Measurements from ENCODE around the gene STN1. TPM values are rescaled to one million over a fixed set of nuclear protein-coding genes. Genes with fewer than 3 reads are reported as not detected.

Gene STN1
- polyA plus RNA-seq, 1 experiment = 17.8 TPM

DNA sequence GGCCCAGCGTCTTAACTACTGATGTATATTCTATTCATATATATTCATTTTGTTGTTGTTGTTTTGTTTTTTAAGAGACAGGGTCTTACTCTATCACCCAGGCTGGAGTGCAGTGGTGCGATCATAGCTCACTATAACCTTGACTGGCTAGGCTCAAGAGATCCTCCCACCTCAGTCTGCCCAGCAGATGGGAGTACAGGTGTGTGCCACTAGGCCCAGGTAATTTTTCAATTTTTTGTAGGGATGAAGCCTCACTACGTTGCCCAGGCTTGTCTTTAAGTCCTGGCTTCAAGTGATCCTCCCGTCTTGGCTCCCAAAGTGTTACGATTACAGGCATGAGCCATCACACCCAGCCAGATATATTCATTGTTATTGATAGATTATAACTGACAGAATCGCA is 12.9 kb upstream of the STN1 start:
- Histone ChIP-seq H3K4me3 (ENCODE audit: low read depth, low read length) (no peak overlapping the region), H3K27me3 (ENCODE audit: control insufficient read depth, insufficient read depth, low read length) (no peaks in the 10 kb centered on the region), H3K36me3 (ENCODE audit: control insufficient read depth, insufficient read depth, low read length) (no peaks in the 10 kb centered on the region)
- TF ChIP-seq, protein P1, sequence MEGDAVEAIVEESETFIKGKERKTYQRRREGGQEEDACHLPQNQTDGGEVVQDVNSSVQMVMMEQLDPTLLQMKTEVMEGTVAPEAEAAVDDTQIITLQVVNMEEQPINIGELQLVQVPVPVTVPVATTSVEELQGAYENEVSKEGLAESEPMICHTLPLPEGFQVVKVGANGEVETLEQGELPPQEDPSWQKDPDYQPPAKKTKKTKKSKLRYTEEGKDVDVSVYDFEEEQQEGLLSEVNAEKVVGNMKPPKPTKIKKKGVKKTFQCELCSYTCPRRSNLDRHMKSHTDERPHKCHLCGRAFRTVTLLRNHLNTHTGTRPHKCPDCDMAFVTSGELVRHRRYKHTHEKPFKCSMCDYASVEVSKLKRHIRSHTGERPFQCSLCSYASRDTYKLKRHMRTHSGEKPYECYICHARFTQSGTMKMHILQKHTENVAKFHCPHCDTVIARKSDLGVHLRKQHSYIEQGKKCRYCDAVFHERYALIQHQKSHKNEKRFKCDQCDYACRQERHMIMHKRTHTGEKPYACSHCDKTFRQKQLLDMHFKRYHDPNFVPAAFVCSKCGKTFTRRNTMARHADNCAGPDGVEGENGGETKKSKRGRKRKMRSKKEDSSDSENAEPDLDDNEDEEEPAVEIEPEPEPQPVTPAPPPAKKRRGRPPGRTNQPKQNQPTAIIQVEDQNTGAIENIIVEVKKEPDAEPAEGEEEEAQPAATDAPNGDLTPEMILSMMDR (IDR thresholded peaks at IDR 0.05; ENCODE audit: insufficient read depth, low read depth, low read length) = no peak
- DNase-seq (ENCODE audit: low read depth) = no peak
- ChIA-PET POLR2A (no interaction called here), CTCF (interaction anchor here (1.2 kb wide), 1 partner anchor 11 kb away, joined by 5 read pairs; no protein-coding TSS in a partner anchor)

DNA sequence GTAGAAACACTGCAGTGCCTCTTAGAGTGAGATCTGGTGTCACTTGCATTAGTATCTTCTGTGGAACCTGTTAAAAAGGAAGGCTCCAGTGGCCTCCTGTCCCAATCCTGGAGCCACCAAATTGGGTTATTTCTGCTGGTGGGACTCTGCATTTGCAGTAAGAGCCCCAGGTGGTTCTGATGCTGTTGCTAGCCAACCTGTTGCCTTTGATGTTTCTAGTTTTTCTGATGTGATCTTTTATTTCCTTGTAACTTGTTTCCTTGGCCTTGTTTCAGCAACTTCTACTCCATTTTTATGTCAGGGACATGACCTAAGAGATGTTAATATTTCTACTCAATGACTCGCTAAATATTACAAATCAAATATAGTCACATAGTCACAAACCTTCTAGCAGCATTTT is 12.5 kb upstream of the STN1 start:
- ChIA-PET CTCF (interaction anchor here (1.2 kb wide), 1 partner anchor 11 kb away, joined by 5 read pairs; no protein-coding TSS in a partner anchor), POLR2A (no interaction called here)
- DNase-seq (ENCODE audit: low read depth) = no peak

DNA sequence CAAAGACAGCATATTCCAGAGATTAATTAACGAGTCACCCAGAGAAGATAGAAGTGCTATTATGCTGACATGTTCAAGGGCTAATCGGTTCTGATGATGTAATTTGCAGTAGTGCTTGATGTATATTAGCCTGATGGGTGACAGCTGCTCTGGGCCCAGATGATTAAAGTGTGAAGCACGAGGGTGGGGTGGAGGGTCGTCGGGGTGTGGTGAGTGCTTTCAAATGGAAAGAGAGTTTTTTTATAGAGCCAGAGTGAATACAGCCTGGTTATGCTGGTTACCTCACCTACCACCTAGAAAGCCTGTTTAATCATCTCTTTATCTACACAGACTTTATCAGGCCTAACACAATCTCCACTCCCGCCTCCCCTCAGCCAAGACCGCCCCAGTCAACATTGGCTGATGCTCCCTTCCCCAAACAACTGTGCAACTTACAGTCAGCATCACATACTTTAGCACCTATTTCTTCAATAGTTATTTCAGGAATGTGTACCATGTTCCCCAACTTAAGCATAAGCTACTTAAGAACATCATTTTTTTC is 11.5 kb upstream of the STN1 start:
- ChIA-PET CTCF (no interaction called here), POLR2A (no interaction called here)
- TF ChIP-seq, protein P1 (IDR thresholded peaks at IDR 0.05; ENCODE audit: insufficient read depth, low read depth, low read length) = no peak
- no peaks in the 10 kb centered on the region for H3K27me3 ChIP-seq (ENCODE audit: control insufficient read depth, insufficient read depth, low read length)
- no peak for DNase-seq (ENCODE audit: low read depth)
- no peaks in the 10 kb centered on the region for H3K36me3 ChIP-seq (ENCODE audit: control insufficient read depth, insufficient read depth, low read length)
- no peak overlapping the region for H3K4me3 ChIP-seq (ENCODE audit: low read depth, low read length)

More for the DNA sequence above, 12.5 kb upstream of the STN1 start:
- no peak overlapping the region for H3K4me3 ChIP-seq (ENCODE audit: low read depth, low read length)
- TF ChIP-seq, protein P1 (IDR thresholded peaks at IDR 0.05; ENCODE audit: insufficient read depth, low read depth, low read length) = no peak
- H3K27me3 ChIP-seq (ENCODE audit: control insufficient read depth, insufficient read depth, low read length) = no peaks in the 10 kb centered on the region
- H3K36me3 ChIP-seq (ENCODE audit: control insufficient read depth, insufficient read depth, low read length) = no peaks in the 10 kb centered on the region

DNA sequence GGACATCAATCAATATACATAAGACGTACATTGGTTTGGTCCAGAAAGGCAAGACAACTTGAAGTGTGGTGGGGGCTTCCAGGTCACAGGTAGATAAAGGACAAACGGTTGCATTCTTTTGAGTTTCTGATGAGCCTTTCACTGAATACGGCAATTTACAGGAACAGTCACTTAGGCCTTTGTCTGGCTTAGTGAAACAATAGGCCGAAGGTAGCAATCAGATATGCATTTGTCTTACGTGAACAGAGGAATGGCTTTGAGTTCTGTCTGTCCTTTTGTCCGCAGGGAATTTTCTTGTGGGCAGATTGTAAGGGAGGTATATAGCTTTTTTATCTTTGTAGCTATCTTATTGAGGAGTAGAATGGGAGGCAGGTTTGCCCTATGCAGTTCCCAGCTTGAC is 10.8 kb upstream of the STN1 start:
- Histone ChIP-seq H3K4me3 (ENCODE audit: low read depth, low read length) (no peak overlapping the region), H3K36me3 (ENCODE audit: control insufficient read depth, insufficient read depth, low read length) (no peaks in the 10 kb centered on the region), H3K27me3 (ENCODE audit: control insufficient read depth, insufficient read depth, low read length) (no peaks in the 10 kb centered on the region)
- CTCF ChIA-PET = interaction anchor here (1.2 kb wide), 1 partner anchor 10 kb away, joined by 4 read pairs; no protein-coding TSS in a partner anchor
- POLR2A ChIA-PET = no interaction called here
- no peak for DNase-seq (ENCODE audit: low read depth)
- TF ChIP-seq, protein P1 (IDR thresholded peaks at IDR 0.05; ENCODE audit: insufficient read depth, low read depth, low read length) = no peak

DNA sequence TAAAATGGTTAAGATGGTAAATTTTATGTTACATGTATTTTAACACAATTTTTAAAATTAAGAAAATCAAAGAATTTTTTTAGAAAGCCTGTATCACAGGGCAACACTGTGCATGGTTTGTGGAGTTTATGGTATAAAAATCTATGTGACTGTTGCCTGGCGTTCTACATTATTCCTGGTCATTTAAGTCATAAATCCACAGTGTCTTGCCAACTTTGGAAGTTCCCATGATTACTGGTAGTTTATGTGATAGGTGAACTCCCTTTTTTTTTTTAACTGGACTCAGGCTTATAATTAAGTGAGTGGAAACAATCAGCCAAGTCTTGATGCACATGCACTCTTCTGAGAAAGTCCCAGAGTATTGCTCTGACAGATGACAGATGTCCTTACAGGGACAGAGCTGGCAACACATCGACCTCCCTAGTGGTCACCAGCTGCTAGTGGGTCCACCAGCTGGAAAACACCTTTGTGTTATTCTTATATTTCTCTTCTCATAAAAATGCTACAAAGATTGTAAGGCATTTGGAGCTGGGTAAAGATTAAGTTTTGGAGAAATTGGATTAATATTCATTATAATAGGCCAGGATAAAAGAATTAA is 8.8 kb upstream of the STN1 start:
- no peak for DNase-seq (ENCODE audit: low read depth)
- H3K36me3 ChIP-seq (ENCODE audit: control insufficient read depth, insufficient read depth, low read length) = no peaks in the 10 kb centered on the region
- H3K4me3 ChIP-seq (ENCODE audit: low read depth, low read length) = no peak overlapping the region
- POLR2A ChIA-PET = no interaction called here
- TF ChIP-seq, protein P1 (IDR thresholded peaks at IDR 0.05; ENCODE audit: insufficient read depth, low read depth, low read length) = no peak
- CTCF ChIA-PET = no interaction called here
- no peaks in the 10 kb centered on the region for H3K27me3 ChIP-seq (ENCODE audit: control insufficient read depth, insufficient read depth, low read length)
